Ovary (tissue), 9 donors: ENCODE results near the gene GPHN. TPM values are rescaled to one million over a fixed set of nuclear protein-coding genes. Genes with fewer than 3 reads are reported as not detected.
"Not testable (repeated sequence)": the region's sequence is repeated elsewhere in the genome, so short reads cannot be mapped to it uniquely, and the experiment has no call there.

Experiments used
- DNase-seq, 5 donors: peaks; one replicate each; pipeline ENCODE4 v3.0.0-alpha.2; 2019 to 2020
- H3K27ac ChIP-seq, 2 donors: fragments of 200-600 bp; one replicate each; pipeline versions ENCODE4 v1.5.1 to v1.8.0; 2019 to 2022
- H3K27me3 ChIP-seq: fragments of 200-600 bp; one replicate; pipeline ENCODE4 v1.8.0; 2022
- H3K36me3 ChIP-seq: fragments of 200-600 bp; sonication (generic); one replicate; pipeline ENCODE4 v1.5.1; 2019
- H3K4me1 ChIP-seq: one replicate; pipeline ENCODE4 v1.8.1; 2013; ENCODE audit warnings: mild to moderate bottlenecking, moderate library complexity; ENCODE audit not compliant: insufficient read depth
- H3K4me3 ChIP-seq: fragments of 200-600 bp; sonication (generic); one replicate; pipeline ENCODE4 v1.5.1; 2017
- H3K9me3 ChIP-seq, 2 donors: fragments of 200-600 bp in 1 of 2; sonication (generic) in 1 of 2; one replicate each; pipeline versions ENCODE4 v1.5.1 to v1.8.1; 2013 to 2019; ENCODE audit warnings: mild to moderate bottlenecking in 1 of 2, moderate library complexity in 1 of 2
- CTCF ChIP-seq, 3 donors: fragments of 450-650 bp in 2 of 3; fragments of 200-600 bp in 1 of 3; IDR thresholded peaks; one replicate each; pipeline versions ENCODE4 v1.5.1 to v1.8.0; 2016 to 2022; ENCODE audit warnings: antibody characterized with exemption in 3 of 3, mild to moderate bottlenecking in 1 of 3
- EP300 ChIP-seq: sonication (generic); formaldehyde crosslinking; IDR thresholded peaks from one replicate; pipeline ENCODE4 v1.6.1; 2017; ENCODE audit warnings: antibody characterized with exemption
- POLR2A ChIP-seq: fragments of 450-650 bp; IDR thresholded peaks from one replicate; pipeline ENCODE4 v1.6.1; 2017; ENCODE audit warnings: antibody characterized with exemption, mild to moderate bottlenecking, moderate library complexity
- WGBS, 3 donors: extraction: QIAGEN DNeasy Blood & Tissue Kit in 1 of 3; methylation state at CpG; one replicate each; pipeline versions ENCODE4 v1.1.5 to v1.1.7; 2013 to 2017; 5-methylcytosine and 5-hydroxymethylcytosine counted together
- intact Hi-C, 4 donors: fragments of 100-400 bp; cut with DNase I; formaldehyde crosslinking; loops; one replicate each; pipeline versions ENCODE4 v1.11.0 to v1.15.1; 2022 to 2023
- polyA plus RNA-seq, 2 donors: library from polyadenylated mRNA; stranded (reverse); fragments of 200-250 nt in 1 of 2; fragments of 350-450 nt in 1 of 2; fragmentation: Illumina TruSeq in 1 of 2; extraction: RNeasy Lipid Tissue Mini Kit (QIAGEN cat#74804) in 1 of 2; gene quantifications; one replicate each; pipeline ENCODE4 v1.2.3, GENCODE V29; 2013 to 2014
- total RNA-seq, 7 donors: library from RNA; depleted of rRNA in 2 of 7; stranded (reverse); fragments of >200 nt in 2 of 7; fragmentation: NEBNext Ultra II Directional in 3 of 7; extraction: Animal tissue kit (Norgen Biotek cat#: 25700) in 3 of 7; gene quantifications; one replicate each; pipeline versions ENCODE4 v1.1.0 to v1.2.4, GENCODE V29; 2016 to 2023
- donor health status: DM: no; HTN: no; CAD: no; lungs with moderate emphysema.
- donor health status: DM: no; HTN: no; CAD: no.
- donor health status: Bipolar disorder and iron deficiency.
- donor health status: DM: yes; HTN: yes; CAD: no.
- donor health status: DM: no; HTN: no; CAD: no.
- donor health status: DM: yes; HTN: yes; CAD: no.

Gene GPHN
- total and polyA plus RNA-seq, 9 donors = 8.3 to 44.9 (median 20.3) TPM

GRCh38 chr14:66701813-66702212 is 193.9 kb downstream of the GPHN start:
- H3K36me3 ChIP-seq = no peaks in the 10 kb centered on the region
- H3K27me3 ChIP-seq = no peaks in the 10 kb centered on the region

DNA sequence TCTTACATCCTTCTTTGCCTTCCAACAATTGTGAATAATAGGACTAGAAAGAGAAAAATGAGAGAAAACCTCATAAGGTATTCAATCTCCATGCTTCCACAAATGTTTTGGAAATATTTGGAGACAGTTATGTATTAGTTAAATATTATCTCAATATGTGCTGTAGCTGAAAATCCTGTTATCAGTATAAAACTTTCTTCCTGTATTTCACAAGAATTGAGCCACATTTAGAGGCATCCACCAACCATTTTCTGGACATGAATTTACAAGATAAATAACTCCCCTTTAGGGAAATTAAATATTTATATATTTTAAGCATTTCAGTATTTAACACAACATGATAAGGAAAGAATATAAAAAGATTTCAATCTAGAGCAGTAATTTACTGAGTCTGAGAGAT is 200.3 kb downstream of the GPHN start:
- H3K27ac ChIP-seq = no peak overlapping the region
- H3K27me3 ChIP-seq = no peaks in the 10 kb centered on the region
- no peaks in the 10 kb centered on the region for H3K4me1 ChIP-seq
- intact Hi-C loops = no loop called here
- TF ChIP-seq EP300 (no peak), CTCF (IDR thresholded peaks at IDR 0.05) (no peak), POLR2A (no peak)
- no peaks in the 10 kb centered on the region for H3K9me3 ChIP-seq
- no peak for DNase-seq
- no peaks in the 10 kb centered on the region for H3K36me3 ChIP-seq
- no peak overlapping the region for H3K4me3 ChIP-seq

More at GRCh38 chr14:66701813-66702212, 193.9 kb downstream of the GPHN start:
- no peak overlapping the region for H3K27ac ChIP-seq
- 97 to 99% (median 98%) methylated on average over 4 of the region's 4 CpGs for WGBS, 3 donors
- H3K9me3 ChIP-seq = no peaks in the 10 kb centered on the region
- intact Hi-C loops = no loop called here
- TF ChIP-seq EP300 (no peak), CTCF (IDR thresholded peaks at IDR 0.05) (no peak), POLR2A (no peak)
- H3K4me3 ChIP-seq = no peak overlapping the region
- no peaks in the 10 kb centered on the region for H3K4me1 ChIP-seq
- no peak for DNase-seq

- intact Hi-C loops = no loop called here
- no peaks in the 10 kb centered on the region for H3K4me1 ChIP-seq
- TF ChIP-seq CTCF (IDR thresholded peaks at IDR 0.05) = no peak
- TF ChIP-seq EP300 = no peak
- TF ChIP-seq POLR2A = no peak
- no peak overlapping the region for H3K4me3 ChIP-seq
- H3K36me3 ChIP-seq = no peaks in the 10 kb centered on the region
- no peak overlapping the region for H3K27ac ChIP-seq
- no peaks in the 10 kb centered on the region for H3K27me3 ChIP-seq
- no peaks in the 10 kb centered on the region for H3K9me3 ChIP-seq
- WGBS, 3 donors = 45 to 57% (median 54%) methylated on average over 1 of the region's 1 CpG
- no peak for DNase-seq
These were observed 201.3 kb downstream of the GPHN start for GRCh38 chr14:66709291-66709690.

- H3K27me3 ChIP-seq, H3K9me3 ChIP-seq, H3K27ac ChIP-seq, DNase-seq, H3K4me1 ChIP-seq, H3K4me3 ChIP-seq, H3K36me3 ChIP-seq, intact Hi-C loops: not testable (repeated sequence)
- 86 to 91% (median 90%) methylated on average over 4 of the region's 4 CpGs for WGBS, 3 donors
These were observed 206.3 kb downstream of the GPHN start for GRCh38 chr14:66714291-66714690.

DNA sequence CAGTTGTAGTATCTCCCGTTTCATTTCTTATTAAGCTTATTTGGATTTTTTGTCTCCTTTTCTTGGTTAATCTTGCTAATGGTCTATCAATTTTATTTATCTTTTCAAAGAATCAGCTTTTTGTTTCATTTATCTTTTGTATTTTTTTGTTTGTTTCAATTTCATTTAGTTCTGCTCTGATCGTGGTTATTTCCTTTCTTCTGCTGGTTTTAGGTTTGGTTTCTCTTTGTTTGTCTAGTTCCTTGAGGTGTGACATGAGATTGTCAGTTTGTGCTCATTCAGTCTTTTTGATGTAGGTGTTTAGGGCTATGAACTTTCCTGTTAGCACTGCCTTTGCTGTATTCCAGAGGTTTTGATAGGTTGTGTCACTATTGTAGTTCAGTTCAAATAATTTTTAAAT is 207.4 kb downstream of the GPHN start:
- H3K4me3 ChIP-seq, H3K27ac ChIP-seq, intact Hi-C loops, H3K27me3 ChIP-seq, H3K36me3 ChIP-seq, H3K4me1 ChIP-seq, DNase-seq, H3K9me3 ChIP-seq: not testable (repeated sequence)
- 84 to 90% (median 87%) methylated on average over 2 of the region's 2 CpGs for WGBS, 3 donors

GRCh38 chr14:66716227-66716626 is 208.3 kb downstream of the GPHN start:
- H3K27ac ChIP-seq = no peak overlapping the region
- TF ChIP-seq CTCF (IDR thresholded peaks at IDR 0.05) = no peak
- no peak for TF ChIP-seq POLR2A
- TF ChIP-seq EP300 = no peak
- no peak for DNase-seq
- no peaks in the 10 kb centered on the region for H3K9me3 ChIP-seq
- intact Hi-C loops = no loop called here
- H3K4me1 ChIP-seq = no peaks in the 10 kb centered on the region
- no peak overlapping the region for H3K4me3 ChIP-seq
- no peaks in the 10 kb centered on the region for H3K27me3 ChIP-seq
- no peaks in the 10 kb centered on the region for H3K36me3 ChIP-seq
